ENCODE results near the gene STAM.

- TF ChIP-seq CTCF (IDR thresholded peaks at IDR 0.05): no peak
- no peak for TF ChIP-seq POLR2AphosphoS5 (IDR thresholded peaks at IDR 0.05)
Observed at GRCh38 chr10:17633353-17633752, 10.6 kb upstream of the STAM start.

Measured in esophagus muscularis mucosa (tissue), 3 donors.